Endothelial cell of umbilical vein (primary cell): Measurements from ENCODE around the gene CAPN8. TPM values are rescaled to one million over a fixed set of nuclear protein-coding genes. Genes with fewer than 3 reads are reported as not detected.

Experiments
- BruUV-seq: library from RNA; stranded (reverse); fragments of 400-500 nt; replicated peaks from 2 replicates; lab custom pipeline; 2021; lab: Mats Ljungman, UMichigan
- CTCF ChIA-PET: fragments of 300-600, 350-600 bp; sonication (Branson Sonifier 250); formaldehyde crosslinking; loops from one replicate; lab custom pipeline; 2021; ENCODE audit warnings: antibody characterized with exemption, inconsistent platforms; lab: Charles Lee
- POLR2A ChIA-PET: fragments of 300-600, 350-600 bp; sonication (Branson Sonifier 250); formaldehyde crosslinking; loops from one replicate; lab custom pipeline; 2021; ENCODE audit warnings: antibody characterized with exemption, inconsistent platforms; lab: Charles Lee
- DNase-seq: peaks from one replicate; pipeline ENCODE4 v3.0.0-alpha.2; 2011; ENCODE audit warnings: low read depth, low spot score
- FAIRE-seq: peaks from 2 replicates; lab custom pipeline; 2011; peaks lifted over from hg19 to GRCh38; lab: Jason Lieb, UNC
- H2AFZ ChIP-seq: 2 replicates; pipeline ENCODE4 v1.6.0; 2012; ENCODE audit warnings: low read depth, low read length, control low read depth, inconsistent platforms
- H3K27ac ChIP-seq: 2 replicates; pipeline ENCODE4 v1.5.1; 2011; ENCODE audit warnings: low read depth, mild to moderate bottlenecking, control low read depth, low read length, moderate library complexity; ENCODE audit not compliant: insufficient read depth
- H3K27me3 ChIP-seq, 2 experiments: 2 replicates each; pipeline versions ENCODE4 v1.6.0 to v1.6.1; 2011; ENCODE audit warnings: low read length in 2 of 2, mixed read lengths in 1 of 2; ENCODE audit not compliant: control insufficient read depth in 2 of 2, insufficient read depth in 2 of 2
- H3K36me3 ChIP-seq, 2 experiments: 2 replicates in 1 of 2; 3 replicates in 1 of 2; pipeline ENCODE4 v1.5.1; 2011; ENCODE audit warnings: low read length in 2 of 2, mild to moderate bottlenecking in 1 of 2, moderate library complexity in 1 of 2; ENCODE audit not compliant: control insufficient read depth in 2 of 2, insufficient read depth in 2 of 2; ENCODE audit errors: extremely low read depth in 1 of 2
- H3K4me1 ChIP-seq: 3 replicates; pipeline ENCODE4 v1.5.1; 2011; ENCODE audit warnings: mild to moderate bottlenecking, low read length; ENCODE audit not compliant: control insufficient read depth, insufficient read depth; ENCODE audit errors: extremely low read depth
- H3K4me2 ChIP-seq: 2 replicates; pipeline ENCODE4 v1.6.1; 2011; ENCODE audit warnings: low read length, control low read depth, mixed read lengths; ENCODE audit not compliant: insufficient read depth
- H3K4me3 ChIP-seq, 3 experiments: fragments of 200-600 bp in 1 of 3; sonication (generic), shearing (Covaris generic) in 1 of 3; replicated peaks in 1 of 3; 2 replicates each; pipeline ENCODE4 v1.5.1; 2011 to 2016; ENCODE audit warnings: control low read depth in 3 of 3, low read length in 3 of 3, mild to moderate bottlenecking in 2 of 3, inconsistent platforms in 1 of 3, low read depth in 1 of 3, moderate library complexity in 1 of 3; ENCODE audit not compliant: insufficient read depth in 1 of 3
- H3K79me2 ChIP-seq: 2 replicates; pipeline ENCODE4 v1.6.0; 2012; ENCODE audit warnings: low read length, inconsistent platforms; ENCODE audit not compliant: control insufficient read depth, insufficient read depth
- H3K9ac ChIP-seq: replicated peaks from 2 replicates; pipeline ENCODE3; 2011; ENCODE audit warnings: low read length, control low read depth; ENCODE audit not compliant: insufficient read depth; ENCODE audit errors: extremely low read depth
- H3K9me1 ChIP-seq: replicated peaks from 3 replicates; pipeline ENCODE4 v1.6.0; 2011; ENCODE audit warnings: mild to moderate bottlenecking, low read length; ENCODE audit not compliant: control insufficient read depth, insufficient read depth; ENCODE audit errors: extremely low read depth
- H3K9me3 ChIP-seq: replicated peaks from 2 replicates; pipeline ENCODE4 v1.5.1; 2012; ENCODE audit warnings: low read length, inconsistent platforms; ENCODE audit not compliant: control insufficient read depth, insufficient read depth
- H4K20me1 ChIP-seq: replicated peaks from 2 replicates; pipeline ENCODE3; 2011; ENCODE audit warnings: mild to moderate bottlenecking, low read length; ENCODE audit not compliant: control insufficient read depth, insufficient read depth; ENCODE audit errors: extremely low read depth
- EZH2 ChIP-seq: IDR thresholded peaks from 2 replicates; pipeline ENCODE4 v1.6.1; 2012; ENCODE audit warnings: borderline replicate concordance, low read depth, mild to moderate bottlenecking, moderate library complexity, low read length, inconsistent platforms; ENCODE audit not compliant: severe bottlenecking
- FOS ChIP-seq: IDR thresholded peaks from 2 replicates; pipeline ENCODE4 v1.6.1; 2011; ENCODE audit warnings: mild to moderate bottlenecking, low read length, moderate library complexity, borderline replicate concordance; ENCODE audit not compliant: insufficient read depth
- GATA2 ChIP-seq: IDR thresholded peaks from 2 replicates; pipeline ENCODE4 v1.7.0; 2011; ENCODE audit warnings: low read depth, mild to moderate bottlenecking, moderate library complexity, mixed read lengths, low read length; ENCODE audit not compliant: insufficient read length, insufficient read depth
- JUN ChIP-seq: IDR thresholded peaks from 2 replicates; pipeline ENCODE4 v1.6.1; 2011; ENCODE audit warnings: borderline replicate concordance, low read depth; ENCODE audit not compliant: insufficient read length, insufficient read depth
- MYC ChIP-seq: IDR thresholded peaks from one replicate; pipeline ENCODE4 v1.6.1; 2011; ENCODE audit warnings: mild to moderate bottlenecking, low read depth, low read length
- POLR2A ChIP-seq: IDR thresholded peaks from 2 replicates; pipeline ENCODE4 v1.6.1; 2012; ENCODE audit warnings: low read depth, mild to moderate bottlenecking, control low read depth, low read length
- POLR2AphosphoS5 ChIP-seq: IDR thresholded peaks from 2 replicates; pipeline ENCODE4 v1.6.1; 2012; ENCODE audit warnings: low read depth, mild to moderate bottlenecking, control low read depth, low read length, moderate library complexity; ENCODE audit not compliant: insufficient read depth
- dilution Hi-C: fragments of 300-500 bp; cut with MboI; formaldehyde crosslinking; loops from one replicate; pipeline ENCODE4 v1.15.0; 2019; ENCODE audit warnings: low sequenced_read_pairs; ENCODE audit not compliant: extremely low pct_ligation_motif_present
- intact Hi-C: fragments of 100-400 bp; cut with micrococcal nuclease; formaldehyde crosslinking; loops from one replicate; pipeline ENCODE4 v1.10.0; 2022
- polyA plus RNA-seq, 4 experiments: library from polyadenylated mRNA; depleted of rRNA in 3 of 4; stranded (reverse) in 3 of 4; unstranded in 1 of 4; fragments of >200 nt; gene quantifications; 2 replicates each; pipeline versions ENCODE4 v1.2.1 to v1.2.3, GENCODE V29; 2011 to 2012; ENCODE audit warnings: missing spikeins in 1 of 4
- total RNA-seq: library from RNA; stranded (reverse); gene quantifications from 2 replicates; pipeline ENCODE4 v1.2.3, GENCODE V29; 2021
- TF ChIP-seq, protein P1 (sequence below): IDR thresholded peaks from 2 replicates; pipeline ENCODE4 v1.6.1; 2011; ENCODE audit not compliant: insufficient read depth, insufficient read length
- TF ChIP-seq, protein P2 (sequence below), 2 donors: IDR thresholded peaks; 1 replicate in 1 of 2; 2 replicates in 1 of 2; pipeline ENCODE4 v1.5.1; 2011; ENCODE audit warnings: low read length in 2 of 2, mild to moderate bottlenecking in 2 of 2, moderate library complexity in 2 of 2, control low read depth in 1 of 2, inconsistent platforms in 1 of 2, low read depth in 1 of 2; ENCODE audit not compliant: insufficient read depth in 1 of 2; ENCODE audit errors: extremely low read depth in 1 of 2

Gene CAPN8
- total and polyA plus RNA-seq, 2 donors (not counting 3 experiments of a cell fraction or from before 2014, with no cell fraction given), result not detected

DNA sequence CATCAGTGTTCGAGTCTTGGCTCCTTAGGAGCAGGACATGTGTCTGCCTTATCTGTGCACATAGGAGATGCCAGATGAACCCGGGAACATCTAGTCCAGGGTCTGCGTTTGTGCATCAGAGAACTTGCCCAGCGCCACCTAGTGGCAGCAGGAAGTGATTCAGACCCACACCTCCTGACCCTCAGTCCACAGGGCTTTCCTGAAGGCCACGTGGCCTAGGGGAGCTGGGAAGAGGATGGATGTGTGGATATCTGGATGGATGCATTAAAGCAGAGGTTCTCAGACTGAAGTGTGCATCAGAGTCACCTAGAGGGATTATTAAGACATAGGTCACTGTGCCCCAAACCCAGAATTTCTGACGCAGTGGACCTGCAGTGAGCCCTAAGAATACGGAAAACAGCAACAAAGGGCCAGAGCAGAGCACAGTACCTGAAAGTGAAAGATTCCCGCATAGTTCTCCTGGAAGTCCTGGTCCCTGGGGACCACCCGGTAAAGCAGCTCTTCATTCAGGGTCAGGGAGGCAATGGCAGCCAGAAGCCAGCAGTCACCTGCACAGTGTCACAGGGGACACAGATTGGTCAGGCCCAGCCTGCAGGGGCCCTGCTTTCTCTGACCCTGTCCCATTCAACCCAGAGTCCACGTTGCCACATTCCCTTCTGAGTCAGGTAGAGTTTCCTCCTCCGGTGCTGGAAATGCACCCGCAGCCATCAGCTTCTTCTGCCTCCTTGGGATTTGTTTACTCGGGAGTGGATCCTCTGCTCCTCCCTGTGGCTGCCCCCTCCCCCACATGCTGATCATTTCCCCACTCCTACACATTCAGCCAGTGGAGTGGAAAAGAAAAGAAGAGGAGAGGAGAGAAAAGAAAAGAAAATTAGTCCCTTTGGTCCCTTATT is 37.0 kb downstream of the CAPN8 start:
- H2AFZ ChIP-seq, result no peak overlapping the region
- H3K27ac ChIP-seq, result no peak overlapping the region
- intact Hi-C loops (no loop called here), dilution Hi-C loops (no loop called here)
- H3K4me1 ChIP-seq, result no peaks in the 10 kb centered on the region
- H3K9ac ChIP-seq, result no peak overlapping the region
- no peak overlapping the region for H3K4me2 ChIP-seq
- TF ChIP-seq EZH2, result no peak
- no peak for TF ChIP-seq JUN
- no peak for TF ChIP-seq FOS
- no peak for TF ChIP-seq GATA2
- TF ChIP-seq POLR2AphosphoS5, result no peak
- no peak for TF ChIP-seq MYC
- TF ChIP-seq, protein P1, sequence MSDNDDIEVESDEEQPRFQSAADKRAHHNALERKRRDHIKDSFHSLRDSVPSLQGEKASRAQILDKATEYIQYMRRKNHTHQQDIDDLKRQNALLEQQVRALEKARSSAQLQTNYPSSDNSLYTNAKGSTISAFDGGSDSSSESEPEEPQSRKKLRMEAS, result peak; percentile 39
- TF ChIP-seq, protein P2, sequence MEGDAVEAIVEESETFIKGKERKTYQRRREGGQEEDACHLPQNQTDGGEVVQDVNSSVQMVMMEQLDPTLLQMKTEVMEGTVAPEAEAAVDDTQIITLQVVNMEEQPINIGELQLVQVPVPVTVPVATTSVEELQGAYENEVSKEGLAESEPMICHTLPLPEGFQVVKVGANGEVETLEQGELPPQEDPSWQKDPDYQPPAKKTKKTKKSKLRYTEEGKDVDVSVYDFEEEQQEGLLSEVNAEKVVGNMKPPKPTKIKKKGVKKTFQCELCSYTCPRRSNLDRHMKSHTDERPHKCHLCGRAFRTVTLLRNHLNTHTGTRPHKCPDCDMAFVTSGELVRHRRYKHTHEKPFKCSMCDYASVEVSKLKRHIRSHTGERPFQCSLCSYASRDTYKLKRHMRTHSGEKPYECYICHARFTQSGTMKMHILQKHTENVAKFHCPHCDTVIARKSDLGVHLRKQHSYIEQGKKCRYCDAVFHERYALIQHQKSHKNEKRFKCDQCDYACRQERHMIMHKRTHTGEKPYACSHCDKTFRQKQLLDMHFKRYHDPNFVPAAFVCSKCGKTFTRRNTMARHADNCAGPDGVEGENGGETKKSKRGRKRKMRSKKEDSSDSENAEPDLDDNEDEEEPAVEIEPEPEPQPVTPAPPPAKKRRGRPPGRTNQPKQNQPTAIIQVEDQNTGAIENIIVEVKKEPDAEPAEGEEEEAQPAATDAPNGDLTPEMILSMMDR (IDR thresholded peaks at IDR 0.05; ENCODE audit: extremely low read depth in 1 of 2, insufficient read depth in 1 of 2, low read depth in 1 of 2, low read length in 2 of 2), result peak; percentile 35 to 37
- no peak for TF ChIP-seq POLR2A
- peaks cover 0 to 2% of the 10 kb centered on the region in 2 experiments for H3K27me3 ChIP-seq
- ChIA-PET CTCF (interaction anchor here (0.7 to 2.3 kb wide), 3 partner anchors 18 to 495 kb away, joined by 3 to 9 read pairs (median 3); no protein-coding TSS in a partner anchor), POLR2A (no interaction called here)
- no TSS peak for BruUV-seq
- no peak overlapping the region for H3K4me3 ChIP-seq
- H3K36me3 ChIP-seq, result no peaks in the 10 kb centered on the region
- DNase-seq (no peak), FAIRE-seq (no peak)
- no peaks in the 10 kb centered on the region for H4K20me1 ChIP-seq
- no peaks in the 10 kb centered on the region for H3K79me2 ChIP-seq
- no peaks in the 10 kb centered on the region for H3K9me1 ChIP-seq
- H3K9me3 ChIP-seq, result no peaks in the 10 kb centered on the region
